SK-N-SH (cell line): ENCODE measurements around the gene SOWAHD. TPM values are rescaled to one million over a fixed set of nuclear protein-coding genes. Genes with fewer than 3 reads are reported as not detected.
A peak's percentile ranks its signal among the peaks of the same experiment; 100 is the strongest.

Experiments used
- CTCF ChIA-PET: fragments of 300-600, 350-600 bp; formaldehyde crosslinking; extraction: SDS; loops from one replicate; lab custom pipeline; 2021; lab: Yijun Ruan, JAX
- POLR2A ChIA-PET: fragments of 350-600 bp; sonication (Branson Sonifier 250); formaldehyde crosslinking; extraction: SDS; loops from one replicate; lab custom pipeline; 2020; ENCODE audit warnings: antibody characterized with exemption, inconsistent platforms; lab: Yijun Ruan, JAX
- DNase-seq: peaks from one replicate; pipeline ENCODE4 v3.0.0; 2012
- H2AFZ ChIP-seq: fragments of 200-600 bp; sonication (generic); 2 replicates; pipeline ENCODE4 v1.8.1; 2016; ENCODE audit warnings: antibody characterized with exemption, mild to moderate bottlenecking, low read depth
- H3F3A ChIP-seq: fragments of 200-600 bp; sonication (generic); replicated peaks from 2 replicates; pipeline ENCODE3; 2016; ENCODE audit warnings: antibody characterized with exemption, mild to moderate bottlenecking; ENCODE audit not compliant: insufficient read depth
- H3K27ac ChIP-seq, 2 experiments: fragments of 200-500 bp in 1 of 2; fragments of 200-600 bp in 1 of 2; sonication (Bioruptor generic) in 1 of 2; sonication (generic), shearing (Covaris generic) in 1 of 2; 2 replicates each; pipeline versions ENCODE4 v1.5.1 to v1.6.1; 2014 to 2016; ENCODE audit warnings: low read depth in 2 of 2, inconsistent platforms in 1 of 2, low read length in 1 of 2, mild to moderate bottlenecking in 1 of 2, mixed read lengths in 1 of 2
- H3K27me3 ChIP-seq: fragments of 200-600 bp; sonication (generic), shearing (Covaris generic); 2 replicates; pipeline ENCODE4 v1.6.1; 2016; ENCODE audit warnings: mixed run types; ENCODE audit not compliant: insufficient read depth
- H3K36me3 ChIP-seq, 2 experiments: fragments of 200-500 bp in 1 of 2; fragments of 200-600 bp in 1 of 2; sonication (Bioruptor generic) in 1 of 2; sonication (generic) in 1 of 2; replicated peaks in 1 of 2; 2 replicates each; pipeline versions ENCODE3 to v1.5.1; 2014 to 2016; ENCODE audit warnings: low read length in 1 of 2, mild to moderate bottlenecking in 1 of 2; ENCODE audit not compliant: insufficient read depth in 2 of 2, control insufficient read depth in 1 of 2
- H3K4me1 ChIP-seq, 2 experiments: fragments of 200-500 bp in 1 of 2; fragments of 200-600 bp in 1 of 2; sonication (Bioruptor generic) in 1 of 2; sonication (generic), shearing (Covaris generic) in 1 of 2; 2 replicates each; pipeline versions ENCODE4 v1.5.1 to v1.6.1; 2014 to 2016; ENCODE audit warnings: low read depth in 1 of 2, low read length in 1 of 2, mixed run types in 1 of 2; ENCODE audit not compliant: insufficient read depth in 2 of 2, control insufficient read depth in 1 of 2
- H3K4me2 ChIP-seq: fragments of 200-600 bp; sonication (generic), shearing (Covaris generic); 2 replicates; pipeline ENCODE4 v1.6.1; 2017; ENCODE audit warnings: mixed run types
- H3K4me3 ChIP-seq, 2 experiments: fragments of 200-500 bp in 1 of 2; fragments of 200-600 bp in 1 of 2; sonication (Bioruptor generic) in 1 of 2; sonication (generic), shearing (Covaris generic) in 1 of 2; 2 replicates each; pipeline versions ENCODE4 v1.5.1 to v1.8.1; 2014 to 2016; ENCODE audit warnings: low read depth in 2 of 2, inconsistent platforms in 1 of 2, low read length in 1 of 2, mild to moderate bottlenecking in 1 of 2, mixed read lengths in 1 of 2, moderate library complexity in 1 of 2
- H3K79me2 ChIP-seq: fragments of 200-600 bp; sonication (generic); 2 replicates; pipeline ENCODE4 v1.8.1; 2017; ENCODE audit warnings: mild to moderate bottlenecking; ENCODE audit not compliant: insufficient read depth
- H3K9ac ChIP-seq: fragments of 200-600 bp; sonication (generic); 2 replicates; pipeline ENCODE4 v1.6.1; 2017; ENCODE audit warnings: mixed run types
- H3K9me2 ChIP-seq: fragments of 200-600 bp; sonication (generic); 2 replicates; pipeline ENCODE4 v1.6.1; 2017; ENCODE audit warnings: mixed run types
- H3K9me3 ChIP-seq: fragments of 200-600 bp; sonication (generic); 2 replicates; pipeline ENCODE4 v1.6.1; 2017; ENCODE audit warnings: mixed run types, mild to moderate bottlenecking, moderate library complexity
- H4K20me1 ChIP-seq: fragments of 200-600 bp; sonication (generic); 2 replicates; pipeline ENCODE4 v1.6.1; 2017; ENCODE audit warnings: mild to moderate bottlenecking, mixed run types; ENCODE audit not compliant: insufficient read depth
- CTCF ChIP-seq: fragments of 200-600 bp; sonication (generic); IDR thresholded peaks from 2 replicates; pipeline ENCODE4 v1.6.1; 2017; ENCODE audit warnings: antibody characterized with exemption, mild to moderate bottlenecking, moderate library complexity
- FOXJ3 ChIP-seq: sonication (generic); formaldehyde crosslinking; IDR thresholded peaks from 2 replicates; pipeline ENCODE4 v1.5.1; 2020; ENCODE audit warnings: mild to moderate bottlenecking, missing genetic modification reagents
- IRF3 ChIP-seq: fragments of 150-350 bp; IDR thresholded peaks from 2 replicates; pipeline ENCODE4 v1.6.1; 2016; ENCODE audit warnings: mild to moderate bottlenecking, low read depth, low read length
- JUND ChIP-seq: IDR thresholded peaks from 2 replicates; pipeline ENCODE4 v1.4.0; 2012
- PBX3 ChIP-seq: IDR thresholded peaks from 2 replicates; pipeline ENCODE4; 2012
- POLR2AphosphoS5 ChIP-seq: IDR thresholded peaks from 2 replicates; pipeline ENCODE4 v1.6.1; 2012; ENCODE audit warnings: low read depth, low read length
- RFX5 ChIP-seq: IDR thresholded peaks from 2 replicates; pipeline ENCODE4 v1.6.1; 2012; ENCODE audit warnings: mild to moderate bottlenecking, improper control_type of control experiment, low read length
- RXRA ChIP-seq: IDR thresholded peaks from 2 replicates; pipeline ENCODE4 v1.4.0; 2012; ENCODE audit warnings: low read depth, mild to moderate bottlenecking, borderline replicate concordance
- WGBS: methylation state at CpG from one replicate; pipeline ENCODE4 v1.1.6; 2017; ENCODE audit warnings: low lambda C conversion rate; 5-methylcytosine and 5-hydroxymethylcytosine counted together
- polyA plus RNA-seq, 3 experiments: library from polyadenylated mRNA; depleted of rRNA; stranded (reverse); fragments of >200 nt; gene quantifications; 2 replicates each; pipeline ENCODE4 v1.2.3, GENCODE V29; 2012

SOWAHD gene
- polyA plus RNA-seq, 1 of the 3 experiments (the other 2 are of a cell fraction) = 0.20 TPM

GRCh38 chrX:119726900-119727555 lies 31.4 kb upstream of the SOWAHD start:
- CTCF ChIA-PET = interaction anchor here (1.6 to 4.2 kb wide), 2 partner anchors 22 to 210 kb away, joined by 6 to 31 read pairs; no protein-coding TSS in a partner anchor
- no peak overlapping the region for H3K4me3 ChIP-seq
- no peaks in the 10 kb centered on the region for H3F3A ChIP-seq
- no peak overlapping the region for H3K9ac ChIP-seq
- H3K9me3 ChIP-seq = no peaks in the 10 kb centered on the region
- no peaks in the 10 kb centered on the region for H4K20me1 ChIP-seq
- H3K79me2 ChIP-seq = no peaks in the 10 kb centered on the region
- H3K9me2 ChIP-seq = no peaks in the 10 kb centered on the region
- no peak overlapping the region for H3K27ac ChIP-seq
- H2AFZ ChIP-seq = no peak overlapping the region
- POLR2A ChIA-PET = no interaction called here
- no peaks in the 10 kb centered on the region for H3K4me1 ChIP-seq
- peaks cover 19% of the 10 kb centered on the region; the same call in 1 of the 2 replicates for H3K27me3 ChIP-seq
- WGBS = 39% methylated on average over 6 of the region's 7 CpGs
- no peak overlapping the region for H3K4me2 ChIP-seq
- no peak for TF ChIP-seq POLR2AphosphoS5
- TF ChIP-seq FOXJ3 (CRISPR knock-in tag) = no peak
- no peak for TF ChIP-seq PBX3
- TF ChIP-seq RXRA = no peak
- no peak for TF ChIP-seq RFX5
- no peak for TF ChIP-seq JUND
- H3K36me3 ChIP-seq = no peaks in the 10 kb centered on the region
- no peak for DNase-seq

GRCh38 chrX:119728487-119728886 lies 29.9 kb upstream of the SOWAHD start:
- ChIA-PET CTCF (interaction anchor here (0.6 to 4.2 kb wide), 13 partner anchors 11 to 260 kb away, joined by 3 to 31 read pairs (median 7); no protein-coding TSS in a partner anchor), POLR2A (no interaction called here)
- Histone ChIP-seq H3K36me3 (no peaks in the 10 kb centered on the region), H3K9ac (no peak overlapping the region), H3K79me2 (no peaks in the 10 kb centered on the region), H3F3A (no peaks in the 10 kb centered on the region), H4K20me1 (no peaks in the 10 kb centered on the region), H3K4me2 (no peak overlapping the region), H3K4me1 (no peaks in the 10 kb centered on the region), H3K9me3 (no peaks in the 10 kb centered on the region), H2AFZ (no peak overlapping the region), H3K9me2 (no peaks in the 10 kb centered on the region), H3K27me3 (peaks cover 34% of the 10 kb centered on the region; the same call in 1 of the 2 replicates), H3K27ac (no peak overlapping the region), H3K4me3 (no peak overlapping the region)
- WGBS = 49% methylated on average over 5 of the region's 5 CpGs
- TF ChIP-seq CTCF (peak; percentile 25; the same call in 1 of the 2 replicates), IRF3 (no peak)
- DNase-seq = no peak
